K562 (cell line): Measurements from ENCODE around the gene IGFBP4. TPM values are rescaled to one million over a fixed set of nuclear protein-coding genes. Genes with fewer than 3 reads are reported as not detected.

ENCODE experiments used
- ARID2 ChIP-seq: fragments of 450-650 bp; IDR thresholded peaks from 2 replicates; pipeline ENCODE4 v1.6.1; 2017; ENCODE audit warnings: antibody characterized with exemption, mild to moderate bottlenecking
- CXXC5 ChIP-seq: fragments of 250-450 bp; sonication (Bioruptor Pico); IDR thresholded peaks from 2 replicates; pipeline ENCODE4 v1.8.0; 2022; ENCODE audit warnings: inconsistent platforms, mild to moderate bottlenecking, moderate library complexity
- HNRNPL ChIP-seq: fragments of 200-400 bp; formaldehyde crosslinking; IDR thresholded peaks from 2 replicates; pipeline ENCODE4 v1.6.1; 2017; ENCODE audit warnings: low read depth, mild to moderate bottlenecking, low read length
- IRF2 ChIP-seq: sonication (generic); formaldehyde crosslinking; IDR thresholded peaks from 2 replicates; pipeline ENCODE4 v1.8.1; 2022; ENCODE audit warnings: mild to moderate bottlenecking, missing genetic modification reagents
- MAZ ChIP-seq, 2 experiments: fragments of 450-650 bp in 1 of 2; sonication (generic) in 1 of 2; formaldehyde crosslinking; IDR thresholded peaks in 1 of 2; conservative IDR thresholded peaks in 1 of 2; 2 replicates each; pipeline versions ENCODE4 v1.4.0 to v1.5.0; 2020; ENCODE audit warnings: mild to moderate bottlenecking in 1 of 2, missing genetic modification reagents in 1 of 2
- NFATC3 ChIP-seq: fragments of 450-650 bp; IDR thresholded peaks from 2 replicates; pipeline ENCODE4 v1.6.1; 2017; ENCODE audit warnings: mild to moderate bottlenecking
- RBM17 ChIP-seq: fragments of 200-400 bp; formaldehyde crosslinking; IDR thresholded peaks from 2 replicates; pipeline ENCODE4 v1.6.1; 2017; ENCODE audit warnings: low read depth, mild to moderate bottlenecking, low read length, borderline replicate concordance
- RBM22 ChIP-seq: fragments of 200-400 bp; formaldehyde crosslinking; IDR thresholded peaks from 2 replicates; pipeline ENCODE4 v1.6.1; 2018; ENCODE audit warnings: low read length, low read depth; ENCODE audit not compliant: poor library complexity, severe bottlenecking
- SETDB1 ChIP-seq: IDR thresholded peaks from one replicate; pipeline ENCODE4 v1.6.1; 2012; ENCODE audit warnings: low read length, control low read depth, inconsistent platforms
- SIN3A ChIP-seq, 2 experiments: fragments of 150-350 bp in 1 of 2; IDR thresholded peaks; 2 replicates each; pipeline ENCODE4 v1.6.1; 2011 to 2016; ENCODE audit warnings: borderline replicate concordance in 2 of 2, low read depth in 2 of 2, low read length in 2 of 2, mild to moderate bottlenecking in 2 of 2, moderate library complexity in 2 of 2; ENCODE audit not compliant: control insufficient read depth in 1 of 2
- SMAD1 ChIP-seq: fragments of 150-350 bp; IDR thresholded peaks from 2 replicates; pipeline ENCODE4 v1.6.1; 2014; ENCODE audit warnings: low read length, low read depth; ENCODE audit not compliant: partially characterized antibody
- SMC3 ChIP-seq: conservative IDR thresholded peaks from 2 replicates; pipeline ENCODE4 v1.6.1; 2011; ENCODE audit warnings: low read depth, low read length, improper control_type of control experiment; ENCODE audit not compliant: insufficient read depth
- SNAPC5 ChIP-seq: fragments of 250-450 bp; sonication (Bioruptor Pico); IDR thresholded peaks from 2 replicates; pipeline ENCODE4 v1.8.0; 2021; ENCODE audit warnings: moderate library complexity, mild to moderate bottlenecking, inconsistent platforms
- SP2 ChIP-seq: IDR thresholded peaks from 2 replicates; pipeline ENCODE4 v1.6.1; 2011; ENCODE audit warnings: mild to moderate bottlenecking, low read depth, low read length, moderate library complexity; ENCODE audit not compliant: poor library complexity, severe bottlenecking; ENCODE audit errors: extremely low read depth
- SRF ChIP-seq, 2 experiments: fragments of 250-450, 450-650 bp in 1 of 2; sonication (Bioruptor Pico) in 1 of 2; sonication (generic) in 1 of 2; formaldehyde crosslinking; IDR thresholded peaks; 2 replicates each; pipeline versions ENCODE4 v1.5.0 to v1.5.1; 2020 to 2022; ENCODE audit warnings: mild to moderate bottlenecking in 1 of 2, missing genetic modification reagents in 1 of 2
- ZNF253 ChIP-seq: fragments of 250-450 bp; sonication (Bioruptor Pico); conservative IDR thresholded peaks from 2 replicates; pipeline ENCODE4 v1.6.1; 2021; ENCODE audit warnings: mild to moderate bottlenecking
- ZNF511 ChIP-seq: sonication (generic); formaldehyde crosslinking; IDR thresholded peaks from 2 replicates; pipeline ENCODE4 v1.8.0; 2022; ENCODE audit warnings: mild to moderate bottlenecking, missing genetic modification reagents
- ZNF668 ChIP-seq: fragments of 250-450 bp; sonication (Bioruptor Pico); IDR thresholded peaks from 2 replicates; pipeline ENCODE4 v1.8.0; 2022; ENCODE audit warnings: mild to moderate bottlenecking, inconsistent platforms
- ZZZ3 ChIP-seq: fragments of 450-650 bp; IDR thresholded peaks from 2 replicates; pipeline ENCODE4 v1.6.1; 2016; ENCODE audit warnings: antibody characterized with exemption, mild to moderate bottlenecking, moderate library complexity
- polyA plus RNA-seq, 8 experiments: library from polyadenylated mRNA; depleted of rRNA in 4 of 8; stranded (reverse) in 5 of 8; unstranded in 3 of 8; fragments of >200 nt; fragmentation: Nextera tagmentation in 2 of 8; fragmentation: Illumina TruSeq in 1 of 8; extraction: Ambion mirVana in 2 of 8; extraction: Trizol in 1 of 8; gene quantifications; 2 replicates each; pipeline versions ENCODE4 v1.2.1 to v1.2.3, GENCODE V29; 2011 to 2014; ENCODE audit warnings: inconsistent platforms in 1 of 8, missing spikeins in 1 of 8
- total RNA-seq, 7 experiments: library from RNA; depleted of rRNA in 6 of 7; stranded (reverse); fragments of >200 nt in 6 of 7; fragmentation: Illumina TruSeq in 2 of 7; extraction: Trizol in 2 of 7; gene quantifications; 2 replicates each; pipeline versions ENCODE4 v1.2.1 to v1.2.3, GENCODE V29; 2011 to 2021; ENCODE audit warnings: low replicate concordance in 1 of 7
- TF ChIP-seq, protein P1 (sequence below): sonication (generic); formaldehyde crosslinking; IDR thresholded peaks from 2 replicates; pipeline ENCODE4 v1.9.0; 2022; ENCODE audit warnings: mild to moderate bottlenecking, missing genetic modification reagents
- TF ChIP-seq, protein P2 (sequence below), 2 experiments: IDR thresholded peaks; 2 replicates each; pipeline ENCODE4 v1.6.1; 2012; ENCODE audit warnings: improper control_type of control experiment in 2 of 2, low read depth in 2 of 2, low read length in 2 of 2, borderline replicate concordance in 1 of 2
- TF ChIP-seq, protein P3 (sequence below): fragments of 200-800 bp; sonication (Bioruptor generic); IDR thresholded peaks from 2 replicates; pipeline ENCODE4 v1.6.1; 2017; ENCODE audit warnings: missing genetic modification characterization, missing compliant biosample characterization

Gene IGFBP4
- total and polyA plus RNA-seq, 9 of the 15 experiments (the other 6 are each of a cell fraction or from before 2014, with no cell fraction given) = 8.8 to 99.8 (median 18.6) TPM

- TF ChIP-seq, protein P1, sequence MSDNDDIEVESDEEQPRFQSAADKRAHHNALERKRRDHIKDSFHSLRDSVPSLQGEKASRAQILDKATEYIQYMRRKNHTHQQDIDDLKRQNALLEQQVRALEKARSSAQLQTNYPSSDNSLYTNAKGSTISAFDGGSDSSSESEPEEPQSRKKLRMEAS (CRISPR knock-in tag) = peak; percentile 34; the same call in 1 of the 2 replicates
- no peak for TF ChIP-seq NFATC3
- TF ChIP-seq SP2 = no peak
- peak; percentile 76 for TF ChIP-seq CXXC5
- 0 out of 2 replicates have a peak, but pooled peaks have one; percentile 26 for TF ChIP-seq ZNF511 (CRISPR knock-in tag)
- no peak for TF ChIP-seq RBM22
- no peak for TF ChIP-seq RBM17
- no peak for TF ChIP-seq SETDB1
- TF ChIP-seq MAZ (CRISPR knock-in tag; conservative IDR thresholded peaks at IDR 0.05 in 1 of 2, IDR thresholded peaks at IDR 0.05 in 1 of 2) = peak in 1 of 2 experiments; percentile 42; a peak in 2 of 4 replicates
- peak; percentile 48; the same call in 1 of the 2 replicates for TF ChIP-seq ARID2
- no peak for TF ChIP-seq SNAPC5 (CRISPR knock-in tag)
- TF ChIP-seq SRF (CRISPR knock-in tag; IDR thresholded peaks at IDR 0.05) = no peak
- TF ChIP-seq ZNF253 (CRISPR knock-in tag) = no peak
- TF ChIP-seq SIN3A (IDR thresholded peaks at IDR 0.05; ENCODE audit: borderline replicate concordance in 2 of 2, control insufficient read depth in 1 of 2, low read depth in 2 of 2, low read length in 2 of 2) = peak in 1 of 2 experiments; percentile 57; a peak in 1 of 4 replicates
- TF ChIP-seq SMAD1 = no peak
- peak; percentile 53; the same call in 1 of the 2 replicates for TF ChIP-seq ZNF668 (CRISPR knock-in tag)
- no peak for TF ChIP-seq IRF2 (CRISPR knock-in tag)
- peak; percentile 93 for TF ChIP-seq HNRNPL
- TF ChIP-seq, protein P2, sequence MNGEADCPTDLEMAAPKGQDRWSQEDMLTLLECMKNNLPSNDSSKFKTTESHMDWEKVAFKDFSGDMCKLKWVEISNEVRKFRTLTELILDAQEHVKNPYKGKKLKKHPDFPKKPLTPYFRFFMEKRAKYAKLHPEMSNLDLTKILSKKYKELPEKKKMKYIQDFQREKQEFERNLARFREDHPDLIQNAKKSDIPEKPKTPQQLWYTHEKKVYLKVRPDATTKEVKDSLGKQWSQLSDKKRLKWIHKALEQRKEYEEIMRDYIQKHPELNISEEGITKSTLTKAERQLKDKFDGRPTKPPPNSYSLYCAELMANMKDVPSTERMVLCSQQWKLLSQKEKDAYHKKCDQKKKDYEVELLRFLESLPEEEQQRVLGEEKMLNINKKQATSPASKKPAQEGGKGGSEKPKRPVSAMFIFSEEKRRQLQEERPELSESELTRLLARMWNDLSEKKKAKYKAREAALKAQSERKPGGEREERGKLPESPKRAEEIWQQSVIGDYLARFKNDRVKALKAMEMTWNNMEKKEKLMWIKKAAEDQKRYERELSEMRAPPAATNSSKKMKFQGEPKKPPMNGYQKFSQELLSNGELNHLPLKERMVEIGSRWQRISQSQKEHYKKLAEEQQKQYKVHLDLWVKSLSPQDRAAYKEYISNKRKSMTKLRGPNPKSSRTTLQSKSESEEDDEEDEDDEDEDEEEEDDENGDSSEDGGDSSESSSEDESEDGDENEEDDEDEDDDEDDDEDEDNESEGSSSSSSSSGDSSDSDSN (IDR thresholded peaks at IDR 0.05; ENCODE audit: borderline replicate concordance in 1 of 2, low read depth in 2 of 2, low read length in 2 of 2) = peak; percentile 22 to 92; a peak in 2 of 4 replicates
- peak; percentile 72 for TF ChIP-seq SMC3
- TF ChIP-seq, protein P3, sequence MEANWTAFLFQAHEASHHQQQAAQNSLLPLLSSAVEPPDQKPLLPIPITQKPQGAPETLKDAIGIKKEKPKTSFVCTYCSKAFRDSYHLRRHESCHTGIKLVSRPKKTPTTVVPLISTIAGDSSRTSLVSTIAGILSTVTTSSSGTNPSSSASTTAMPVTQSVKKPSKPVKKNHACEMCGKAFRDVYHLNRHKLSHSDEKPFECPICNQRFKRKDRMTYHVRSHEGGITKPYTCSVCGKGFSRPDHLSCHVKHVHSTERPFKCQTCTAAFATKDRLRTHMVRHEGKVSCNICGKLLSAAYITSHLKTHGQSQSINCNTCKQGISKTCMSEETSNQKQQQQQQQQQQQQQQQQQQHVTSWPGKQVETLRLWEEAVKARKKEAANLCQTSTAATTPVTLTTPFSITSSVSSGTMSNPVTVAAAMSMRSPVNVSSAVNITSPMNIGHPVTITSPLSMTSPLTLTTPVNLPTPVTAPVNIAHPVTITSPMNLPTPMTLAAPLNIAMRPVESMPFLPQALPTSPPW (CRISPR knock-in tag) = peak; percentile 87
- no peak for TF ChIP-seq ZZZ3
These were observed at the start of gene IGFBP4 (continued) for GRCh38 chr17:40443196-40443987.
